ENCODE data around the gene RNGTT.
A peak's percentile ranks its signal among the peaks of the same experiment; 100 is the strongest.
"Not testable (repeated sequence)": the region's sequence is repeated elsewhere in the genome, so short reads cannot be mapped to it uniquely, and the experiment has no call there.

Gene RNGTT

GRCh38 chr6:88908598-88909548, 54.5 kb downstream of the RNGTT start:
- no peak for DNase-seq

- DNase-seq: not testable (repeated sequence)
Measured at GRCh38 chr6:88907148-88907547, 56.3 kb downstream of the RNGTT start.

GRCh38 chr6:88899569-88900316, 63.7 kb downstream of the RNGTT start:
- DNase-seq: no peak

- DNase-seq: no peak
Measured at GRCh38 chr6:88895911-88896310, 67.5 kb downstream of the RNGTT start.

GRCh38 chr6:88890860-88891845, 72.3 kb downstream of the RNGTT start:
- no peak for DNase-seq

- no peak for DNase-seq
Measured at GRCh38 chr6:88890394-88890793, 73.0 kb downstream of the RNGTT start.

GRCh38 chr6:88884361-88884760, 79.1 kb downstream of the RNGTT start:
- DNase-seq: no peak

GRCh38 chr6:88882536-88882935, 80.9 kb downstream of the RNGTT start:
- no peak for DNase-seq

GRCh38 chr6:88881451-88881850, 82.0 kb downstream of the RNGTT start:
- no peak for DNase-seq

- no peak for DNase-seq
Measured at GRCh38 chr6:88880021-88880420, 83.4 kb downstream of the RNGTT start.

- DNase-seq: no peak
Measured at GRCh38 chr6:88877893-88878292, 85.5 kb downstream of the RNGTT start.

GRCh38 chr6:88872962-88873361, 90.5 kb downstream of the RNGTT start:
- no peak for DNase-seq

GRCh38 chr6:88871498-88871897, 91.9 kb downstream of the RNGTT start:
- no peak for DNase-seq

GRCh38 chr6:88870717-88871330, 92.6 kb downstream of the RNGTT start:
- peak; percentile 73 for DNase-seq

- DNase-seq: no peak
Measured at GRCh38 chr6:88869263-88870020, 94.0 kb downstream of the RNGTT start.

GRCh38 chr6:88867841-88868731, 95.3 kb downstream of the RNGTT start:
- no peak for DNase-seq

GRCh38 chr6:88866856-88867255, 96.6 kb downstream of the RNGTT start:
- no peak for DNase-seq

GRCh38 chr6:88865275-88865674, 98.1 kb downstream of the RNGTT start:
- no peak for DNase-seq

- no peak for DNase-seq
Measured at GRCh38 chr6:88864359-88865054, 98.9 kb downstream of the RNGTT start.

- no peak for DNase-seq
Measured at GRCh38 chr6:88860310-88860709, 103.1 kb downstream of the RNGTT start.

Measured in midbrain (tissue), 1 donor.